ENCODE data around the gene TADA2B.

Gene TADA2B

DNA sequence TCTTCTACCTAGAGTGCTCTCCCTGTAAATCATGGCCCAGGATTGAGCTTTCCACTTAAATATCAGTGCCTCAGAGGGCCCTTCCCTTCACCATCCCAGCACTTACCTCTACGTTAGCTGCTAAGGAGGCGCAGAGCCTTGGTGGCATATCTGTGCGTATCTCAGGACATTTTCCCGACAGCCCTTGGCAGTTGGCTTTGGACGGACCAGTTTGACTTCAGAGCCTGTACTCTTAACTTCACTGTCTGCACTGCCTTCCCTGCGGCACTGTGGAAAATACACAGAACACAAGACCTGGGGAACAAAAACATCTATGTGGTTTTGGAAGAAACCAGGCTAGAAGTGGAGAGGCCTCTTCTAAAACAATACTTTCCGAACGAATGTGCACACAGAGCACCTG lies 2.4 kb downstream of the TADA2B start:
- H3K27ac ChIP-seq, result 0 out of 2 replicates have a peak overlapping the region, but pooled peaks have one; percentile 5
- ChIA-PET POLR2A (ENCODE audit: low non-redundant PET) (no interaction called here), CTCF (interaction anchor here (1.1 kb wide), 1 partner anchor 26 kb away, joined by 5 read pairs; no protein-coding TSS in a partner anchor)
- no peak for DNase-seq (ENCODE audit: low spot score)
- TF ChIP-seq CTCF (conservative IDR thresholded peaks at IDR 0.05; ENCODE audit: low read depth), result no peak

GRCh38 chr4:7045961-7046921 lies 3.1 kb downstream of the TADA2B start:
- CTCF ChIA-PET, result interaction anchor here (0.6 kb wide), 1 partner anchor 955 kb away, joined by 4 read pairs; no protein-coding TSS in a partner anchor
- POLR2A ChIA-PET (ENCODE audit: low non-redundant PET), result no interaction called here
- DNase-seq (ENCODE audit: low spot score), result no peak
- TF ChIP-seq CTCF (conservative IDR thresholded peaks at IDR 0.05; ENCODE audit: low read depth), result no peak
- peak overlapping the region; percentile 5; the same call in 1 of the 2 replicates for H3K27ac ChIP-seq

DNA sequence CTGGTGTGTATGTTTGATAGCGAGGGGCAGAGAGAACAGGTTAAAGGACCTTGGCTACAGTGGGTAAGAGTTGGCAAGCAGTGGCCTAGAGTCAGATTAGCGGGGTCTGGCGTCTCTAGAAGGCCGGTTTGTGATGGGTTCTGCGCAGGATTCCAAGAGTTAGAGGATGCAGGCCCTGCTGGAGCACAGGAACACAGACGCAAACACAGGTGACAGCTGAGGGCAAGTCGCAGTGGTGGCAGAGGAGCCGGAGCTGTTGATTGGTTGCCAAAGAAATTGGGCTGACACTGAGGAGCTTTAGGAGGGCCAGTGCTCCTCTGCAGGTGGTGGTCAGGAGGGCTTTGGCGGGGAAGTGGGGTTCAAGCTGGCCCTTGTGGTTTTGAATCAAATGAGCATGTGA lies 3.8 kb downstream of the TADA2B start:
- CTCF ChIA-PET, result interaction anchor here (0.6 kb wide), 1 partner anchor 954 kb away, joined by 4 read pairs; no protein-coding TSS in a partner anchor
- POLR2A ChIA-PET (ENCODE audit: low non-redundant PET), result no interaction called here

DNA sequence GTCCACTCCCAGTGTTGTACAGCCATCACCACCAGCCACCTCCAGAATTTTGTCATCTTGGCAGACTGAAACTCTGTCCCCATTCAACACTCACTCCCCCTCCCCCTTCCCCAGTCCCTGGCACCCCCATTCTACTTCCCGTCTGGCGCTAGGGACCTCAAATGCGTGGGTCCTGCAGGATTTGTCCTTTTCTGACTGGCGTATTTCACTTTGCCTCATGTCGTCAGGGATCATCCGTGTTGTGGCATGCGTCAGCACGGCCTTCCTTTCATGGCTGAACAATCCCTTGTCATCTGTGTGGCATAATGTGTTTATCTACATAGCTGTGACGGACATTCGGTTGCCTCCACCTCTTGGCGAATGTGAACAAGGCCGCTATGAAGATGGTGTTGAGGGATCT lies 5.5 kb downstream of the TADA2B start:
- H3K27ac ChIP-seq, result no peak overlapping the region
- no peak for DNase-seq (ENCODE audit: low spot score)
- no peak for TF ChIP-seq CTCF (conservative IDR thresholded peaks at IDR 0.05; ENCODE audit: low read depth)
- CTCF ChIA-PET, result no interaction called here
- POLR2A ChIA-PET (ENCODE audit: low non-redundant PET), result no interaction called here

More for the DNA sequence above, 3.8 kb downstream of the TADA2B start:
- 0 out of 2 replicates have a peak overlapping the region, but pooled peaks have one; percentile 5 for H3K27ac ChIP-seq
- no peak for TF ChIP-seq CTCF (conservative IDR thresholded peaks at IDR 0.05; ENCODE audit: low read depth)
- DNase-seq (ENCODE audit: low spot score), result no peak

- H3K27ac ChIP-seq, result peak overlapping the region; percentile 6; the same call in 1 of the 2 replicates
- no peak for DNase-seq (ENCODE audit: low spot score)
- TF ChIP-seq CTCF (conservative IDR thresholded peaks at IDR 0.05; ENCODE audit: low read depth), result no peak
- CTCF ChIA-PET, result no interaction called here
- POLR2A ChIA-PET (ENCODE audit: low non-redundant PET), result no interaction called here
These were observed 6.1 kb downstream of the TADA2B start for GRCh38 chr4:7049295-7049694.

DNA sequence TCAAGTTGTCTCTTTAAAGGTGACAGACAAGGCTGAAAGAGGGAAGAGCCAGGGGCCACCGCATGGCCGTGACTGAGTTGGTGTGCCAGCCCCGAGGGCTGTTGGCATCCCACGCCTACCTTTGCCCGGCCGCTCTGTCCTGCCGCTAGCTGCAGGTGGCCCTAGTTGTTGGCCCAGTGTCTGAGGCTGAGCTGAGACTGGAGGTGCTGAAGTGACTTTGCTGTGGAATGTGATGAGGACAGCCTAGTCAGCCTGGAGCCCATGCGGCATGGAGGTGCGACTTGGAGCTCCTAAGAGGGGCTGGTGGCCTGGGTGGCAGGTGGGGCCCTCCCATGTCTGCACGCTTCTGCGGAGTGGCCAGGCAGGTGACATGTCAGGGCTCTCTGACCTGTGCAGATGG lies 6.6 kb downstream of the TADA2B start:
- ChIA-PET POLR2A (ENCODE audit: low non-redundant PET) (no interaction called here), CTCF (no interaction called here)
- peak overlapping the region; percentile 6; the same call in 1 of the 2 replicates for H3K27ac ChIP-seq

More for the DNA sequence above, 6.6 kb downstream of the TADA2B start:
- TF ChIP-seq CTCF (conservative IDR thresholded peaks at IDR 0.05; ENCODE audit: low read depth), result no peak
- no peak for DNase-seq (ENCODE audit: low spot score)

Data from RWPE1 (cell line).